HCT116 (cell line): ENCODE measurements around the gene ZNF532. TPM values are rescaled to one million over a fixed set of nuclear protein-coding genes. Genes with fewer than 3 reads are reported as not detected.

Source experiments
- ATAC-seq: fragments of 200-7000 bp; cut with Tn5 transposase; 2 replicates; pipeline ENCODE4 v1.9.1; 2020; ENCODE audit warnings: mild to moderate bottlenecking, moderate library complexity
- BruUV-seq: library from RNA; stranded (reverse); fragments of 400-500 nt; replicated peaks from 2 replicates; lab custom pipeline; 2021; lab: Mats Ljungman, UMichigan
- CTCF ChIA-PET: fragments of 300-600 bp; sonication (Branson Sonifier 250); formaldehyde crosslinking; loops from one replicate; lab custom pipeline; 2021; ENCODE audit warnings: antibody characterized with exemption; lab: Charles Lee
- POLR2A ChIA-PET: fragments of 300-600, 350-600 bp; sonication (Branson Sonifier 250); formaldehyde crosslinking; loops from one replicate; lab custom pipeline; 2021; ENCODE audit warnings: antibody characterized with exemption; lab: Charles Lee
- RAD21 ChIA-PET, 2 experiments: fragments of 300-600 bp; sonication (Branson Sonifier 250); formaldehyde crosslinking; loops; one replicate each; lab custom pipeline; 2023; ENCODE audit warnings: low total read pairs in 2 of 2; ENCODE audit not compliant: uncharacterized antibody in 2 of 2, unreplicated experiment in 2 of 2, low non-redundant PET in 1 of 2; lab: Charles Lee
- DNase-seq: peaks from one replicate; pipeline ENCODE4 v3.0.0-alpha.2; 2010; ENCODE audit warnings: low read depth, low spot score
- H2AFZ ChIP-seq: fragments of 200-600 bp; shearing (Covaris generic), sonication (generic); 2 replicates; pipeline ENCODE4 v1.6.1; 2017; ENCODE audit warnings: low read depth, mixed run types, mixed read lengths, antibody characterized with exemption, low read length; ENCODE audit not compliant: poor library complexity, severe bottlenecking
- H3K27ac ChIP-seq: 2 replicates; pipeline ENCODE4 v1.5.1; 2012; ENCODE audit warnings: low read depth, low read length
- H3K27me3 ChIP-seq: fragments of 200-600 bp; sonication (generic); 2 replicates; pipeline ENCODE4 v1.6.1; 2016; ENCODE audit warnings: mixed run types, low read length, mixed read lengths; ENCODE audit not compliant: insufficient read depth
- H3K36me3 ChIP-seq, 2 experiments: fragments of 200-500 bp in 1 of 2; fragments of 200-600 bp in 1 of 2; sonication (Bioruptor generic) in 1 of 2; sonication (generic) in 1 of 2; 2 replicates each; pipeline versions ENCODE4 v1.5.1 to v1.6.1; 2014 to 2016; ENCODE audit warnings: low read length in 2 of 2, inconsistent platforms in 1 of 2, mixed read lengths in 1 of 2, mixed run types in 1 of 2; ENCODE audit not compliant: insufficient read depth in 2 of 2, control insufficient read depth in 1 of 2
- H3K4me1 ChIP-seq, 2 experiments: fragments of 200-600 bp in 1 of 2; sonication (generic) in 1 of 2; 2 replicates each; pipeline versions ENCODE4 v1.5.1 to v1.6.1; 2012 to 2017; ENCODE audit warnings: low read length in 2 of 2, inconsistent platforms in 1 of 2, mild to moderate bottlenecking in 1 of 2, mixed read lengths in 1 of 2, mixed run types in 1 of 2, moderate library complexity in 1 of 2; ENCODE audit not compliant: insufficient read depth in 2 of 2, control insufficient read depth in 1 of 2
- H3K4me2 ChIP-seq: fragments of 200-600 bp; sonication (generic); 2 replicates; pipeline ENCODE4 v1.6.1; 2017; ENCODE audit warnings: mixed run types, low read length, mixed read lengths
- H3K4me3 ChIP-seq, 2 experiments: fragments of 200-600 bp in 1 of 2; sonication (generic) in 1 of 2; replicated peaks in 1 of 2; 2 replicates each; pipeline ENCODE4 v1.5.1; 2011 to 2016; ENCODE audit warnings: low read length in 2 of 2, control low read depth in 1 of 2, low read depth in 1 of 2, mild to moderate bottlenecking in 1 of 2, mixed read lengths in 1 of 2, mixed run types in 1 of 2
- H3K79me2 ChIP-seq: fragments of 200-600 bp; sonication (generic); 2 replicates; pipeline ENCODE4 v1.6.1; 2017; ENCODE audit warnings: mild to moderate bottlenecking, mixed run types, low read length, moderate library complexity, mixed read lengths; ENCODE audit not compliant: insufficient read depth
- H3K9ac ChIP-seq: fragments of 200-600 bp; sonication (generic); 2 replicates; pipeline ENCODE4 v1.6.1; 2016; ENCODE audit warnings: low read length, mixed read lengths
- H3K9me2 ChIP-seq: fragments of 200-600 bp; sonication (generic), shearing (Covaris generic); 2 replicates; pipeline ENCODE4 v1.6.1; 2017; ENCODE audit warnings: mixed run types, mild to moderate bottlenecking, moderate library complexity; ENCODE audit not compliant: insufficient read depth
- H3K9me3 ChIP-seq, 2 experiments: fragments of 200-500 bp in 1 of 2; fragments of 200-600 bp in 1 of 2; sonication (Bioruptor generic) in 1 of 2; sonication (generic) in 1 of 2; 2 replicates each; pipeline ENCODE4 v1.6.1; 2014 to 2017; ENCODE audit warnings: low read length in 2 of 2, mixed read lengths in 2 of 2, inconsistent platforms in 1 of 2, low read depth in 1 of 2, mild to moderate bottlenecking in 1 of 2, mixed run types in 1 of 2, moderate library complexity in 1 of 2; ENCODE audit not compliant: control insufficient read depth in 1 of 2, insufficient read depth in 1 of 2
- H4K20me1 ChIP-seq: fragments of 200-600 bp; sonication (generic), shearing (Covaris generic); 2 replicates; pipeline ENCODE4 v1.6.1; 2017; ENCODE audit warnings: mixed run types, mild to moderate bottlenecking, moderate library complexity; ENCODE audit not compliant: insufficient read depth
- ATF3 ChIP-seq: IDR thresholded peaks from 2 replicates; pipeline ENCODE4 v1.6.1; 2012
- CEBPB ChIP-seq: IDR thresholded peaks from 2 replicates; pipeline ENCODE4 v1.6.1; 2012; ENCODE audit warnings: low read depth
- EGR1 ChIP-seq: IDR thresholded peaks from 2 replicates; pipeline ENCODE4 v1.6.1; 2012; ENCODE audit warnings: low read depth
- EZH2 ChIP-seq: fragments of 200-600 bp; sonication (generic); IDR thresholded peaks from 2 replicates; pipeline ENCODE4 v1.6.1; 2017; ENCODE audit warnings: antibody characterized with exemption, mixed run types
- EZH2phosphoT487 ChIP-seq: fragments of 200-600 bp; IDR thresholded peaks from 2 replicates; pipeline ENCODE4 v1.6.1; 2018; ENCODE audit warnings: antibody characterized with exemption, borderline replicate concordance
- JUND ChIP-seq: IDR thresholded peaks from 2 replicates; pipeline ENCODE4 v1.6.1; 2012
- MAX ChIP-seq: IDR thresholded peaks from 2 replicates; pipeline ENCODE4 v1.6.1; 2012
- POLR2A ChIP-seq: IDR thresholded peaks from 2 replicates; pipeline ENCODE4 v1.7.0; 2011; ENCODE audit warnings: borderline replicate concordance; ENCODE audit not compliant: insufficient read depth, insufficient read length; ENCODE audit errors: extremely low read depth
- SIN3A ChIP-seq: IDR thresholded peaks from 2 replicates; pipeline ENCODE4 v1.6.1; 2012; ENCODE audit warnings: low read depth
- SP1 ChIP-seq: IDR thresholded peaks from 2 replicates; pipeline ENCODE4 v1.6.1; 2012; ENCODE audit warnings: low read depth
- SRF ChIP-seq: IDR thresholded peaks from 2 replicates; pipeline ENCODE4 v1.6.1; 2012; ENCODE audit warnings: low read depth
- TCF7L2 ChIP-seq: IDR thresholded peaks from 2 replicates; pipeline ENCODE4 v1.7.0; 2011; ENCODE audit warnings: borderline replicate concordance, inconsistent platforms; ENCODE audit not compliant: insufficient read depth, insufficient read length; ENCODE audit errors: extremely low read depth
- YY1 ChIP-seq: IDR thresholded peaks from 2 replicates; pipeline ENCODE4 v1.6.1; 2011; ENCODE audit warnings: low read length, low read depth, moderate library complexity, mild to moderate bottlenecking; ENCODE audit not compliant: insufficient replicate concordance; ENCODE audit errors: extremely low read depth
- ZFX ChIP-seq: fragments of 450-650 bp; IDR thresholded peaks from 2 replicates; pipeline ENCODE4 v1.6.1; 2017
- ZNF274 ChIP-seq: fragments of 200-500 bp; sonication (Bioruptor generic); IDR thresholded peaks from 2 replicates; pipeline ENCODE4 v1.6.1; 2014; ENCODE audit warnings: mild to moderate bottlenecking, low read depth, low read length, inconsistent platforms
- intact Hi-C: fragments of 100-400 bp; cut with micrococcal nuclease; formaldehyde crosslinking; loops from 2 replicates; pipeline ENCODE4 v1.10.0; 2022
- total RNA-seq: library from RNA; stranded (reverse); gene quantifications from one replicate; pipeline ENCODE4 v1.2.1, GENCODE V29; 2021; ENCODE audit not compliant: unreplicated experiment

ZNF532 gene
- total RNA-seq, 1 experiment from 2014 or later: 11.6 TPM

GRCh38 chr18:58975781-58976180 is 111.1 kb downstream of the ZNF532 start:
- Histone ChIP-seq H3K27ac (no peak overlapping the region), H3K9me2 (no peaks in the 10 kb centered on the region), H4K20me1 (no peaks in the 10 kb centered on the region), H3K4me3 (no peak overlapping the region), H3K4me2 (no peak overlapping the region), H2AFZ (no peak overlapping the region), H3K9me3 (no peaks in the 10 kb centered on the region), H3K27me3 (no peaks in the 10 kb centered on the region), H3K36me3 (no peaks in the 10 kb centered on the region), H3K9ac (no peak overlapping the region), H3K4me1 (no peaks in the 10 kb centered on the region), H3K79me2 (no peaks in the 10 kb centered on the region)
- ChIA-PET RAD21 (no interaction called here), POLR2A (no interaction called here), CTCF (no interaction called here)
- ATAC-seq: no peak
- DNase-seq: no peak
- no TSS peak for BruUV-seq
- TF ChIP-seq SRF: no peak
- TF ChIP-seq CEBPB: no peak
- no peak for TF ChIP-seq ZNF274
- no peak for TF ChIP-seq ZFX
- TF ChIP-seq EZH2: no peak
- TF ChIP-seq TCF7L2: no peak
- TF ChIP-seq EZH2phosphoT487: no peak
- TF ChIP-seq ATF3: no peak
- TF ChIP-seq SIN3A: no peak
- TF ChIP-seq POLR2A: no peak
- no peak for TF ChIP-seq MAX
- TF ChIP-seq EGR1: no peak
- no peak for TF ChIP-seq YY1
- no peak for TF ChIP-seq JUND
- TF ChIP-seq SP1: no peak
- intact Hi-C loops: no loop called here
